ENCODE results near the gene TMEM59L.
"Not testable (repeated sequence)": the region's sequence is repeated elsewhere in the genome, so short reads cannot be mapped to it uniquely, and the experiment has no call there.

Gene TMEM59L

DNA sequence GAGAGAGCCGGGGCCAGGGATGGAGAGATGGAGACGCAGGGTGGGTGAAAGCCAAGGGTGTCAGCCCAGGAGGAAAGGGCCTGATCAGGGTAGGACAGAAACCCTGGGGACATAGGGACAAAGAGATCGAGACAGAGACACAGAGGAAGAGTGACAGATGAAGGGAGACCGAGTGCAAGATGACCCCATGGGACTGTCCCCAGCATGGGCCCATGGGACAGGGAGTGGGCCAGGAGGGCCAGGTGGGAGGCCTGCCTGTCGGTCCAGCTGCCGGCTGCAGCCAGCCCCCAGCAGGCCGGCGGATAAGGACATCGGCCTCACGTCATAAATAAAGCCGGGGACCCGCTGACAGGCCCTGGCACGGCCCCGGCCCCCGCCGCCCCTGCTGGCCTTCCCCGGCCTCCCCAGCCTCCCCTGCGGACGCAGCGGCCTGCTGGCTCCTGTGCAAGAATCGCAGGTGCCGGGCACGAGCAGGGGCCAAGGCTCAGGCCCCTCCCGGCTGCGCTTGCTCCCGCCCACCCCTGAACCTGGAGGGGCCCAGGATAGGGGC, 17.8 kb upstream of the TMEM59L start:
- no peak for DNase-seq (ENCODE audit: low read depth)
- TF ChIP-seq, protein P1, sequence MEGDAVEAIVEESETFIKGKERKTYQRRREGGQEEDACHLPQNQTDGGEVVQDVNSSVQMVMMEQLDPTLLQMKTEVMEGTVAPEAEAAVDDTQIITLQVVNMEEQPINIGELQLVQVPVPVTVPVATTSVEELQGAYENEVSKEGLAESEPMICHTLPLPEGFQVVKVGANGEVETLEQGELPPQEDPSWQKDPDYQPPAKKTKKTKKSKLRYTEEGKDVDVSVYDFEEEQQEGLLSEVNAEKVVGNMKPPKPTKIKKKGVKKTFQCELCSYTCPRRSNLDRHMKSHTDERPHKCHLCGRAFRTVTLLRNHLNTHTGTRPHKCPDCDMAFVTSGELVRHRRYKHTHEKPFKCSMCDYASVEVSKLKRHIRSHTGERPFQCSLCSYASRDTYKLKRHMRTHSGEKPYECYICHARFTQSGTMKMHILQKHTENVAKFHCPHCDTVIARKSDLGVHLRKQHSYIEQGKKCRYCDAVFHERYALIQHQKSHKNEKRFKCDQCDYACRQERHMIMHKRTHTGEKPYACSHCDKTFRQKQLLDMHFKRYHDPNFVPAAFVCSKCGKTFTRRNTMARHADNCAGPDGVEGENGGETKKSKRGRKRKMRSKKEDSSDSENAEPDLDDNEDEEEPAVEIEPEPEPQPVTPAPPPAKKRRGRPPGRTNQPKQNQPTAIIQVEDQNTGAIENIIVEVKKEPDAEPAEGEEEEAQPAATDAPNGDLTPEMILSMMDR (conservative IDR thresholded peaks at IDR 0.05; ENCODE audit: low read depth, low read length): no peak
- H3K4me3 ChIP-seq (ENCODE audit: low read length): peak overlapping the region; percentile 27

DNA sequence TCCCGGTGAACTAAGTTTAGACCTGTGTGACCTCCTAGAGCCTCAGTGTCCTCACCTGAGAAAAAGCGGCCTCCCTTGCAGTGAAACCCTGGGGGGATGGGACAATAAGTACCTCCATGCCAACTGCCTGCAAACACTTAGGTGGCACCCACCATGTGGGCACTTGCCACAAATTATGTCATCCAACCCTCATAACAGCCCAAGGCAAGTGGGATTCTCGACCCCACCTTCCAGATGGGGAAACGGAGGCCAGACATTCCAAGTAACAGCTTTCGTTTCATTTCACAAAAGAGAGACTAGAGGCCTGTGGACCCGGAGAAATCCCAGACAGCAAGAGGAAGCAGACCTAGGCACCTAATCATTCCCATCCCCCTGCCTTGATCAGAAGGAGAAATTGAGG, 17.2 kb upstream of the TMEM59L start:
- TF ChIP-seq, protein P1 (conservative IDR thresholded peaks at IDR 0.05; ENCODE audit: low read depth, low read length): no peak
- no peak for DNase-seq (ENCODE audit: low read depth)
- no peak overlapping the region for H3K4me3 ChIP-seq (ENCODE audit: low read length)

DNA sequence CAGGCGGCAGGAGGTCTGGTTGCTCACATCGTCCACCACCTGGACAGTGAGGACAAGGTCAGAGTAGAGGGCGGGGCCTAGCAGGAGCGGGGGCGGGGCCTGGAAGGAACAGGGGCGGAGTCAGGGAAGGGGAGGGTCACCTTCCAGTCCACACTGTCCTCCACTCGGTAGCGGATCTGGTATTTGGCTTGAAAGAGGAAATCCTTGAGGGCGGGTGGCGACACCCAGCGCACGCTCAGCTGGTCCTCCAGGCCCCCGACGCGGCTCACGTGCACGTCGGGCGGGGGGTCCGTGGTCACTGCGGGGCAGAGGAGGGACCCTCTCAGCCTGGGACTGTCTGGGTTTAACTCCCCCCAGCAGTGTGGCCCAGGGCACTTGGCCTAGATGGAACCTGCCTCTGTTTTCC, 15.9 kb upstream of the TMEM59L start:
- no peak overlapping the region for H3K4me3 ChIP-seq (ENCODE audit: low read length)
- TF ChIP-seq, protein P1 (conservative IDR thresholded peaks at IDR 0.05; ENCODE audit: low read depth, low read length): no peak
- DNase-seq (ENCODE audit: low read depth): no peak

DNA sequence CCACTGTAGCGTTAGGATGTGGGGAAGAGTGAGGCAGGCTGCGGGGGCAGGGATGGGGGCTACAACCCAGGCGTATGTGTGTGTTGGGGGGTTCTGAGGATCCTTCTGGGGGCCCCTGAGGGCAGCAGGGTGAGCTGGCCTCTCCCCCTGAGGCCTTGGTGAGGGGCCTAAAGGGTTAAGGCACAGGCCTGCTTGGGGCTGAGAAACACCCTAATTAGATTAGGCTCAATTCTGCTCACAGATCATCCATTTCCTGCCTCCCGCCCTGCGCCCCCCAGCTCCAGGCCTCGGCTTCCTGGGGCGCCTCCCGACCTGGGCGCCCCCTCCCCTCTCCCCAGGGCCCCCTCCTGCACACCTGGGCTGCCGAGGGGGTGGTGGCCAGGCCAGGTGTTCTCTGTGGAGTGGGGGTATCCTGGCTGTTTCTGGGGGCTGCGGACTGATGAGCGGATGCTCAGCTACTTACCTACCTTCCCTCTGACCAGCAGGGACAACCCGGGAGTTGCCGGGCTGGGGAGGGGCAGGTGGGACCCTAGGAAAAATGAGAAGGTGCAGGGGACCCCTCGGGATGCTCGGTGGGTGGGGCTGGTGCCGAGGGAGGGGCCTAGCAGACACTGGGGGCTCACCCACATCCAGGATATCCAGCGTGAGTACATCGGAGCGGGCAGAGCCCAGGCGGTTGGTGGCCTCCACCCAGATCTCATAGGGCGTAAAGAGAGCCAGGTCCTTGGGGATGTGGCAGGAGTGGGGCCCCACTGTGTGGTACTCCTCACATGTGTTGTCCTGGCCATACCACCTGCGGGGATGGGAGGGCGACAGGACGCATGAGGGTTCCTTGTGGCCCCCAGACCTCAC, 14.6 kb upstream of the TMEM59L start:
- no peak overlapping the region for H3K4me3 ChIP-seq (ENCODE audit: low read length)
- no peak for DNase-seq (ENCODE audit: low read depth)
- TF ChIP-seq, protein P1 (conservative IDR thresholded peaks at IDR 0.05; ENCODE audit: low read depth, low read length): no peak

DNA sequence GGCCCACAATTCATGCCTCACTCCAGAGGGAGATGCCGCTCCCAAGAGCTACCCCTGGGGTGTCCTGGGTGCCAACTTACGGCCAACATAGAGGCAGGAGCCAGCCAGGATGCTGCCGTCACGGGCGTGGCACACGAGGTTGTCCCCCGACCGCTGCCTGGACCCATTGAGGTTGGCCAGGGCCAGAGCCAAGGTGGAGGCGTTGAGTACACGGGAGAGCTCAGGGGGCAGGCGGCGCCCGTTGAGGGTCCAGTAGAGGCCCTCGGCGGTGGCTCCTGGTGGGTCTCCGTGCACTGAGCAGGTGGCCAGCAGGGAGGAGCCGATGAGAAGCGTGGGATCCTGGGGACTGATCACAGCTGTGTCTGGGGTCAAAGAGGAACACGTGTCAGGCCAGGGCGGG, 13.2 kb upstream of the TMEM59L start:
- TF ChIP-seq, protein P1 (conservative IDR thresholded peaks at IDR 0.05; ENCODE audit: low read depth, low read length): no peak
- no peak overlapping the region for H3K4me3 ChIP-seq (ENCODE audit: low read length)
- no peak for DNase-seq (ENCODE audit: low read depth)

DNA sequence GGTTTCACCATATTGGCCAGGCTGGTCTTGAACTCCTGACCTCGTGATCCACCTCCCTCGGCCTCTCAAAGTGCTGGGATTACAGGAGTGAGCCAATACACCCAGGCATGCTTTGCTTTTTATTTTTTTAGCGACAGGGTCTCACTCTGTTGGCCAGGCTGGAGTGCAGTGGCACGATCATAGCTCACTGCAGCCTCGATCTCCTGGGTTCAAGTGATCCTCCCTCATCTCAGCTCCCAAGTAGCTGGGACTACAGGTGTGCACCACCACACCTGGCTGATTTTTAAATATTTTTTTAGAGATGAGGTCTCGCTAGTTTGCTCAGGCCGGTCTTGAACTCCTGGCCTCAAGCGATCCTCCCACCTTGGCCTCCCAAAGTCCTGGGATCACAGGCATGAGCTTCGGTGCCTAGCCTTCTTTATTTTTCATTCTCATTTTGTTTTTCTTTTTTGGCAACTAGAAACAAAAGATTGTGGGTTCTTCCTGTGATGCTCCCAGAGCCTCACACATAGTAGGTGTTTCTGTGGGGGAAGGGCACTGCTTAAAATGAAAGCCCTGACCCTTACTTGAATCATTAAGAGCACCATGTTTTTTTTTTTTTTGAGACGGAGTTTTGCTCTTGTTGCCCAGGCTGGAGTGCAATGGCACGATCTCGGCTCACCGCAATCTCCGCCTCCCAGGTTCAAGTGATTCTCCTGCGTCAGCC, 11.8 kb upstream of the TMEM59L start:
- DNase-seq (ENCODE audit: low read depth); H3K4me3 ChIP-seq (ENCODE audit: low read length): not testable (repeated sequence)

DNA sequence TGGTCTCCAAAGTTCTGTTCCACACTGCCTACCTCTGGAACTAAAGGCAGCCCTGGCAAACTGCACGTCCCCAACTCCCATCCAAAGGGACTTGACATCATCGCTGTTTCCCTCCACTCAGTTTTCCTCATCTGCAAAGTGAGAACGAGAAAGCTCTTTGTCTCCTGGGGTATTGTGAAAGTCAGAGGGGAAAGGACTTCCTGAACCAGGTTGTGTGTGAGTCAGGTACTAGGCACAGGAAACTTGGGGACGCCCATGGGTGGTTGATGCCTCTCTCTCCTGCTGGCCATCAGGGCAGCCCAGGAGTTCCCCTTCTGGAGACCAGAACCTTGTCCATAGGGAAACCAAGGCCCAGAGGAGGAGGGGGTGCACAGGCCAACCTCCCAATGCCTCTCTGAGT, 10.8 kb upstream of the TMEM59L start:
- no peak for DNase-seq (ENCODE audit: low read depth)
- TF ChIP-seq, protein P1 (conservative IDR thresholded peaks at IDR 0.05; ENCODE audit: low read depth, low read length): no peak
- H3K4me3 ChIP-seq (ENCODE audit: low read length): no peak overlapping the region

Measured in retinal pigment epithelial cell (primary cell).